Common myeloid progenitor, CD34-positive (primary cell): ENCODE data around the gene NEUROD4.

Source experiments
- CTCF ChIA-PET: fragments of 350-600 bp; sonication (Branson Sonifier 250); formaldehyde crosslinking; loops from one replicate; lab custom pipeline; 2021; ENCODE audit warnings: antibody characterized with exemption; lab: Charles Lee
- POLR2A ChIA-PET: fragments of 350-600 bp; sonication (Branson Sonifier 250); formaldehyde crosslinking; loops from one replicate; lab custom pipeline; 2021; ENCODE audit warnings: antibody characterized with exemption; lab: Charles Lee
- DNase-seq, 3 donors: peaks; one replicate each; pipeline versions ENCODE4 v3.0.0 to v3.0.0-alpha.2; 2013
- H3K27ac ChIP-seq, 2 experiments: 1 replicate in 1 of 2; 2 replicates in 1 of 2; pipeline ENCODE4 v1.7.0; 2013; ENCODE audit warnings: inconsistent platforms in 2 of 2, low read length in 2 of 2, mild to moderate bottlenecking in 2 of 2, low read depth in 1 of 2, moderate library complexity in 1 of 2; ENCODE audit not compliant: severe bottlenecking in 2 of 2, insufficient read depth in 1 of 2, poor library complexity in 1 of 2
- H3K27me3 ChIP-seq, 5 experiments: replicated peaks in 2 of 5; 1 replicate in 3 of 5; 2 replicates in 2 of 5; pipeline versions ENCODE4 v1.6.1 to v1.7.0; 2013; ENCODE audit warnings: low read length in 4 of 5, mild to moderate bottlenecking in 2 of 5, moderate library complexity in 2 of 5, inconsistent platforms in 1 of 5; ENCODE audit not compliant: insufficient read depth in 5 of 5, control insufficient read depth in 4 of 5
- H3K36me3 ChIP-seq, 4 experiments: 1 replicate in 2 of 4; 2 replicates in 2 of 4; pipeline versions ENCODE4 v1.6.1 to v1.7.0; 2013; ENCODE audit warnings: low read length in 3 of 4, control low read depth in 1 of 4, mild to moderate bottlenecking in 1 of 4; ENCODE audit not compliant: control insufficient read depth in 4 of 4, insufficient read depth in 4 of 4
- H3K4me1 ChIP-seq, 4 experiments: 1 replicate in 3 of 4; 2 replicates in 1 of 4; pipeline versions ENCODE4 v1.6.1 to v1.7.1; 2013; ENCODE audit warnings: low read length in 3 of 4, mild to moderate bottlenecking in 3 of 4, control low read depth in 1 of 4, inconsistent platforms in 1 of 4, moderate library complexity in 1 of 4; ENCODE audit not compliant: control insufficient read depth in 4 of 4, insufficient read depth in 4 of 4; ENCODE audit errors: control extremely low read depth in 1 of 4
- H3K4me3 ChIP-seq, 7 experiments: 1 replicate in 4 of 7; 2 replicates in 3 of 7; pipeline versions ENCODE4 v1.5.1 to v1.7.0; 2013; ENCODE audit warnings: mild to moderate bottlenecking in 7 of 7, low read length in 6 of 7, moderate library complexity in 6 of 7, inconsistent platforms in 2 of 7, low read depth in 2 of 7, control low read depth in 1 of 7; ENCODE audit not compliant: insufficient read depth in 4 of 7, control insufficient read depth in 1 of 7; ENCODE audit errors: extremely low read depth in 1 of 7
- H3K9me3 ChIP-seq, 5 experiments: 1 replicate in 4 of 5; 2 replicates in 1 of 5; pipeline versions ENCODE4 v1.6.1 to v1.7.1; 2013; ENCODE audit warnings: low read length in 4 of 5, mild to moderate bottlenecking in 2 of 5, inconsistent platforms in 1 of 5, low read depth in 1 of 5, moderate library complexity in 1 of 5; ENCODE audit not compliant: control insufficient read depth in 4 of 5, insufficient read depth in 2 of 5; ENCODE audit errors: control extremely low read depth in 1 of 5
- WGBS: methylation state at CpG from one replicate; pipeline ENCODE4 v1.1.5; 2013; ENCODE audit not compliant: insufficient coverage; 5-methylcytosine and 5-hydroxymethylcytosine counted together

NEUROD4 gene

GRCh38 chr12:54993181-54993835 is 26.5 kb upstream of the NEUROD4 start:
- H3K9me3 ChIP-seq: no peaks in the 10 kb centered on the region
- 47% methylated on average over 11 of the region's 12 CpGs for WGBS
- no peak overlapping the region for H3K27ac ChIP-seq
- peak; percentile 83 to 89 (median 85) for DNase-seq
- no peak overlapping the region for H3K4me3 ChIP-seq
- ChIA-PET POLR2A (interaction anchor here (0.7 to 1.8 kb wide), 2 partner anchors 9 to 79 kb away, joined by 3 to 7 read pairs; partner anchors contain the start of gene TESPA1), CTCF (interaction anchor here (0.9 to 18.1 kb wide), 43 partner anchors 9 to 299 kb away, joined by 3 to 495 read pairs (median 4); partner anchors contain the start of genes NEUROD4 and TESPA1)
- H3K4me1 ChIP-seq: peaks cover 17 to 52% (median 32%) of the 10 kb centered on the region in 4 experiments
- no peaks in the 10 kb centered on the region for H3K36me3 ChIP-seq
- no peaks in the 10 kb centered on the region for H3K27me3 ChIP-seq

DNA sequence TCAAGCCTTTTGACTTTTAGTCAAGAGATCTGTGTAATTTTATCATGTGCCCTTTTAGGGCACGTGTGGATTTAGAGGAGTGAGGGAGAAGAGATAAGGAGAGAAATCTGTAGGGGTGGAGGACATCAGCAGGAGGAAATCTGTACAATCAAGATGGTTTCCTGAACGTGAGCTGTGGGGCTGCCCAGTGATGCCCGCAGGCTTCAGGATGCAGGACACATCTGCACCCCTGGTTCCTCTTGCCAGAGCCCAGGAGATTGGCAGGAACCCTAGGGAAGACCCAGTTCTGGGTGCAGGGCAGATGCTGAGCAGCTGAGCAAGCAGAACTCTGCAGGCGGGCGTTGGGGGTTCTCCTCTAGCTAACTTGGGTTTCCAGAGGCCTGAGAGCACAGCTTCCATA is 23.6 kb upstream of the NEUROD4 start:
- 3% methylated on average over 5 of the region's 5 CpGs for WGBS
- Histone ChIP-seq H3K4me3 (no peak overlapping the region), H3K27ac (no peak overlapping the region), H3K9me3 (no peaks in the 10 kb centered on the region), H3K27me3 (no peaks in the 10 kb centered on the region), H3K36me3 (no peaks in the 10 kb centered on the region), H3K4me1 (peaks cover 4 to 31% (median 16%) of the 10 kb centered on the region in 4 experiments)
- POLR2A ChIA-PET: no interaction called here
- CTCF ChIA-PET: interaction anchor here (0.7 to 18.1 kb wide), 12 partner anchors 11 to 274 kb away, joined by 3 to 495 read pairs (median 6); no protein-coding TSS in a partner anchor
- peak; percentile 53 to 94 (median 90) for DNase-seq

- Histone ChIP-seq H3K4me3 (no peak overlapping the region), H3K27ac (no peak overlapping the region), H3K27me3 (no peaks in the 10 kb centered on the region), H3K9me3 (no peaks in the 10 kb centered on the region), H3K36me3 (no peaks in the 10 kb centered on the region), H3K4me1 (peaks cover 0 to 17% (median 8%) of the 10 kb centered on the region in 4 experiments)
- CTCF ChIA-PET: interaction anchor here (0.8 to 18.1 kb wide), 9 partner anchors 18 to 297 kb away, joined by 3 to 495 read pairs (median 4); partner anchors contain the start of gene NEUROD4
- 100% methylated on average over 4 of the region's 4 CpGs for WGBS
- POLR2A ChIA-PET: no interaction called here
- no peak for DNase-seq
Measured at GRCh38 chr12:54997929-54998522, 21.7 kb upstream of the NEUROD4 start.

DNA sequence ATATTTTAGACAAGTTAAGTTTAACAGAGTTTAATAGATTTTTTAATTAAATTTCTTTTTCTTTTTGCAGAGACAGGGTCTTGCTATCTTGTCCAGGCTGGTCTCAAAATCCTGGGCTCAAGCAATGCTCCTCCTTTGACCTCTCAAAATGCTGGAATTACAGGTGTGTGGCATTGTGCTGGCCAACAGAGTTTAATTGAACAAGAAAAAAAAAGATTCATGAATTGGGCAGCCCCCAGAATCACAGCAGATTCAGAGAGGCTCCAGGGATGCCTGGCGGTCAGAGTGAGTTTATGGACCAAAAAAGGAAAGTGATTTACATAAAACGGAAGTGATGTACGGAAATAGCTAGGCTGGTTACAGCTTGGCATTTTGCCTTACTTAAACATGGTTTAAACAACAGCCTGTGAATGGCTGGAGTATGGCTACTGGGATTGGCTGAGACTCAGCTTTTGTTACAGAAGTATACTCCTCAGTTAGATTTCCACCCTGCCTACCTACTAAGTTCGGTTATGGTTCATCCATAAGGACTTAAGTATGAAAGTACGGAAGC is 20.7 kb upstream of the NEUROD4 start:
- H3K9me3 ChIP-seq: no peaks in the 10 kb centered on the region
- ChIA-PET POLR2A (interaction anchor here (0.7 kb wide), 1 partner anchor 33 kb away, joined by 6 read pairs; no protein-coding TSS in a partner anchor), CTCF (interaction anchor here (18.1 kb wide), 1 partner anchor 70 kb away, joined by 495 read pairs; no protein-coding TSS in a partner anchor)
- H3K27ac ChIP-seq: no peak overlapping the region
- 39% methylated on average over 3 of the region's 5 CpGs for WGBS
- H3K27me3 ChIP-seq: no peaks in the 10 kb centered on the region
- DNase-seq: peak in 2 of 3 donors; percentile 49 to 56
- H3K4me1 ChIP-seq: peaks cover 0 to 15% (median 7%) of the 10 kb centered on the region in 4 experiments
- no peak overlapping the region for H3K4me3 ChIP-seq
- H3K36me3 ChIP-seq: no peaks in the 10 kb centered on the region

DNA sequence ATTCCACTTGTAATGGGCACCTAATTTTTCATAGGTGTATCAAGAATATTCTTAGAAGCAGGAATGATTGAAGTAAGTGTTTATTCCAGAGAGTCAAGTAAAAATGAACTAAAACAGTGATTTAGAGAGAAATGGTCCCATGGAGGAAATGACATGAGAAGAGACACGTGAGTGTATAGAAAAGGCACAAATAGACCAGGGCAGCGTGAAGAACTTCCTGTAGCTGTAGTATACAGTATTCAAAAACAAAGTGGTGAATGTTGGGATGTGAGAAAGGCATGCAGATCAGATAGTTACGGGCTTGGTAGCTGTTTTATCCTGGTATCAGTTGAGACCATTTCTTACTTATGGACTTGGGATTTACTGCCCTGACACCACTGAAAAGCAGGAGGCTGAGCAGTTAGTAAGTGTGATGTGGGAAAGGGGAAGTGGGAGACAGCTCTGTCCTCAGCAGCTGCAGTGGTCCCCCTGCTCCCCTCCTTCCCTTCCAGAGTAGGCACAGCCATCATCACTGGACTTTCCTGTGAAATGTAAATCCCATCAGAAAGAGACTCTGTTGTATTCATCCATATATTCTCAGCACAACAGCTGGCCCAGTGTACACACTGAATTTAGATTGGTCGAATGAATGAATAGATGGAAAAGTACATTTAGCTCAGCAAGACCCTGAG is 18.4 kb upstream of the NEUROD4 start:
- H3K27ac ChIP-seq: no peak overlapping the region
- peaks cover 0 to 3% (median 0%) of the 10 kb centered on the region in 5 experiments for H3K9me3 ChIP-seq
- CTCF ChIA-PET: interaction anchor here (1.1 to 18.1 kb wide), 4 partner anchors 8 to 251 kb away, joined by 3 to 495 read pairs (median 10); partner anchors contain the start of gene NEUROD4
- no peaks in the 10 kb centered on the region for H3K27me3 ChIP-seq
- POLR2A ChIA-PET: no interaction called here
- DNase-seq: peak in 1 of 3 donors; percentile 29
- peaks cover 0 to 11% (median 4%) of the 10 kb centered on the region in 4 experiments for H3K4me1 ChIP-seq
- 44% methylated on average over 4 of the region's 4 CpGs for WGBS
- H3K4me3 ChIP-seq: no peak overlapping the region
- H3K36me3 ChIP-seq: peaks cover 0 to 3% (median 0%) of the 10 kb centered on the region in 4 experiments

GRCh38 chr12:55002355-55002754 is 17.4 kb upstream of the NEUROD4 start:
- no peak for DNase-seq
- Histone ChIP-seq H3K9me3 (peaks cover 0 to 3% (median 0%) of the 10 kb centered on the region in 5 experiments), H3K36me3 (peaks cover 0 to 3% (median 0%) of the 10 kb centered on the region in 4 experiments), H3K4me3 (no peak overlapping the region), H3K27ac (no peak overlapping the region), H3K4me1 (peaks cover 0 to 4% (median under 1%) of the 10 kb centered on the region in 4 experiments), H3K27me3 (peaks cover 0 to under 1% (median 0%) of the 10 kb centered on the region in 5 experiments)
- POLR2A ChIA-PET: no interaction called here
- CTCF ChIA-PET: interaction anchor here (2.8 to 18.1 kb wide), 2 partner anchors 9 to 67 kb away, joined by 16 to 495 read pairs; no protein-coding TSS in a partner anchor
- WGBS: 94% methylated on average over 2 of the region's 2 CpGs
